ENCODE data around the gene CCDC7. TPM values are rescaled to one million over a fixed set of nuclear protein-coding genes. Genes with fewer than 3 reads are reported as not detected.
"Not testable (repeated sequence)": the region's sequence is repeated elsewhere in the genome, so short reads cannot be mapped to it uniquely, and the experiment has no call there.

Gene CCDC7
- total and polyA plus RNA-seq, 2 experiments from 2014 or later: 4.2 to 6.4 TPM

GRCh38 chr10:32889631-32890212 lies 443.8 kb downstream of the CCDC7 start:
- TF ChIP-seq CTCF (IDR thresholded peaks at IDR 0.05; ENCODE audit: low read depth, low read length): no peak
- no peak for DNase-seq (ENCODE audit: low read depth in 1 of 2, low spot score in 1 of 2)
- Histone ChIP-seq H3K27me3 (no peaks in the 10 kb centered on the region), H3K36me3 (no peaks in the 10 kb centered on the region), H3K4me1 (ENCODE audit: low read depth) (peaks cover 4% of the 10 kb centered on the region), H3K9me3 (ENCODE audit: low read depth) (no peaks in the 10 kb centered on the region), H3K27ac (no peak overlapping the region), H3K4me3 (no peak overlapping the region)

GRCh38 chr10:32890444-32890843 lies 444.5 kb downstream of the CCDC7 start:
- Histone ChIP-seq H3K4me3 (no peak overlapping the region), H3K27ac (no peak overlapping the region), H3K36me3 (no peaks in the 10 kb centered on the region), H3K9me3 (ENCODE audit: low read depth) (no peaks in the 10 kb centered on the region), H3K27me3 (no peaks in the 10 kb centered on the region), H3K4me1 (ENCODE audit: low read depth) (peaks cover 4% of the 10 kb centered on the region)
- no peak for TF ChIP-seq CTCF (IDR thresholded peaks at IDR 0.05; ENCODE audit: low read depth, low read length)
- no peak for DNase-seq (ENCODE audit: low read depth in 1 of 2, low spot score in 1 of 2)

GRCh38 chr10:32891261-32891660 lies 445.3 kb downstream of the CCDC7 start:
- H3K9me3 ChIP-seq (ENCODE audit: low read depth): no peaks in the 10 kb centered on the region
- H3K36me3 ChIP-seq: peaks cover 1% of the 10 kb centered on the region
- H3K27ac ChIP-seq: no peak overlapping the region
- no peak overlapping the region for H3K4me3 ChIP-seq
- H3K27me3 ChIP-seq: no peaks in the 10 kb centered on the region
- no peak for DNase-seq (ENCODE audit: low read depth in 1 of 2, low spot score in 1 of 2)
- peaks cover 4% of the 10 kb centered on the region for H3K4me1 ChIP-seq (ENCODE audit: low read depth)
- no peak for TF ChIP-seq CTCF (IDR thresholded peaks at IDR 0.05; ENCODE audit: low read depth, low read length)

GRCh38 chr10:32893434-32893833 lies 447.5 kb downstream of the CCDC7 start:
- TF ChIP-seq CTCF (IDR thresholded peaks at IDR 0.05; ENCODE audit: low read depth, low read length): no peak
- H3K27ac ChIP-seq: peak overlapping the region; percentile 26
- peak in 1 of 2 donors; percentile 24 for DNase-seq (ENCODE audit: low read depth in 1 of 2, low spot score in 1 of 2)
- no peak overlapping the region for H3K4me3 ChIP-seq
- H3K27me3 ChIP-seq: no peaks in the 10 kb centered on the region
- H3K36me3 ChIP-seq: peaks cover 19% of the 10 kb centered on the region
- H3K4me1 ChIP-seq (ENCODE audit: low read depth): peaks cover 4% of the 10 kb centered on the region
- H3K9me3 ChIP-seq (ENCODE audit: low read depth): no peaks in the 10 kb centered on the region

- DNase-seq (ENCODE audit: low read depth in 1 of 2, low spot score in 1 of 2): no peak
- no peak for TF ChIP-seq CTCF (IDR thresholded peaks at IDR 0.05; ENCODE audit: low read depth, low read length)
- H3K4me1 ChIP-seq (ENCODE audit: low read depth): peaks cover 4% of the 10 kb centered on the region
- peaks cover 26% of the 10 kb centered on the region for H3K36me3 ChIP-seq
- H3K27me3 ChIP-seq: no peaks in the 10 kb centered on the region
- no peak overlapping the region for H3K27ac ChIP-seq
- H3K4me3 ChIP-seq: no peak overlapping the region
- H3K9me3 ChIP-seq (ENCODE audit: low read depth): no peaks in the 10 kb centered on the region
Observed at GRCh38 chr10:32893916-32894664, 448.1 kb downstream of the CCDC7 start.

GRCh38 chr10:32895200-32895968 lies 449.4 kb downstream of the CCDC7 start:
- H3K4me3 ChIP-seq; H3K9me3 ChIP-seq (ENCODE audit: low read depth); H3K4me1 ChIP-seq (ENCODE audit: low read depth); H3K27ac ChIP-seq; H3K27me3 ChIP-seq; DNase-seq (ENCODE audit: low read depth in 1 of 2, low spot score in 1 of 2): not testable (repeated sequence)
- peaks cover 34% of the 10 kb centered on the region for H3K36me3 ChIP-seq

Measured in cardiac muscle cell (in vitro differentiated cells and primary cell).